Stimulated activated CD4-positive, alpha-beta T cell treated with anti-CD3 and anti-CD28 coated beads, Interleukin-4, amount 100 ng/mL, for 24 hours (primary cell): ENCODE results near the gene LRRC73.
"Not testable (repeated sequence)": the region's sequence is repeated elsewhere in the genome, so short reads cannot be mapped to it uniquely, and the experiment has no call there.

Experiments used
- DNase-seq: peaks from one replicate; pipeline ENCODE4 v3.0.0-alpha.2; 2020

Gene LRRC73

GRCh38 chr6:43459535-43459934 is 50.6 kb downstream of the LRRC73 start:
- no peak for DNase-seq

GRCh38 chr6:43458154-43458553 is 52.0 kb downstream of the LRRC73 start:
- not testable (repeated sequence) for DNase-seq

GRCh38 chr6:43457643-43458042 is 52.5 kb downstream of the LRRC73 start:
- no peak for DNase-seq
